ENCODE results near the gene CDH13.

GRCh38 chr16:83692224-83692623 is 1065.5 kb downstream of the CDH13 start:
- TF ChIP-seq POLR2A (IDR thresholded peaks at IDR 0.05) (no peak), CTCF (IDR thresholded peaks at IDR 0.05 in 4 of 5, conservative IDR thresholded peaks at IDR 0.05 in 1 of 5) (no peak)
